ENCODE results near the gene HCST.
"Not testable (repeated sequence)": the region's sequence is repeated elsewhere in the genome, so short reads cannot be mapped to it uniquely, and the experiment has no call there.

HCST gene

GRCh38 chr19:35879770-35880317, 22.5 kb upstream of the HCST start:
- H3K4me1 ChIP-seq (ENCODE audit: control insufficient read depth, insufficient read depth, low read length): no peaks in the 10 kb centered on the region
- WGBS, 2 experiments: 3% methylated on average over 28 of the region's 28 CpGs
- no peak overlapping the region for H3K27ac ChIP-seq (ENCODE audit: insufficient read depth, low read depth, low read length, poor library complexity, severe bottlenecking)

GRCh38 chr19:35882114-35882832, 20.1 kb upstream of the HCST start:
- 40 to 41% methylated on average over 7 to 8 of the region's 8 CpGs for WGBS, 2 experiments
- Histone ChIP-seq H3K27ac (ENCODE audit: insufficient read depth, low read depth, low read length, poor library complexity, severe bottlenecking) (no peak overlapping the region), H3K4me1 (ENCODE audit: control insufficient read depth, insufficient read depth, low read length) (no peaks in the 10 kb centered on the region), H3K4me3 (ENCODE audit: insufficient read depth, low read depth, low read length) (no peak overlapping the region), H3K27me3 (ENCODE audit: control insufficient read depth, insufficient read depth, low read length, poor library complexity, severe bottlenecking) (peaks cover 5% of the 10 kb centered on the region), H3K36me3 (ENCODE audit: control insufficient read depth, insufficient read depth, low read length) (peaks cover 2% of the 10 kb centered on the region), H3K9me3 (ENCODE audit: control insufficient read depth, low read length) (no peaks in the 10 kb centered on the region)

More at GRCh38 chr19:35879770-35880317, 22.5 kb upstream of the HCST start:
- Histone ChIP-seq H3K36me3 (ENCODE audit: control insufficient read depth, insufficient read depth, low read length) (peaks cover 9% of the 10 kb centered on the region), H3K27me3 (ENCODE audit: control insufficient read depth, insufficient read depth, low read length, poor library complexity, severe bottlenecking) (peaks cover 5% of the 10 kb centered on the region), H3K4me3 (ENCODE audit: insufficient read depth, low read depth, low read length) (no peak overlapping the region), H3K9me3 (ENCODE audit: control insufficient read depth, low read length) (no peaks in the 10 kb centered on the region)

- Histone ChIP-seq H3K4me3 (ENCODE audit: insufficient read depth, low read depth, low read length) (no peak overlapping the region), H3K9me3 (ENCODE audit: control insufficient read depth, low read length) (no peaks in the 10 kb centered on the region), H3K36me3 (ENCODE audit: control insufficient read depth, insufficient read depth, low read length) (peaks cover 4% of the 10 kb centered on the region), H3K4me1 (ENCODE audit: control insufficient read depth, insufficient read depth, low read length) (no peaks in the 10 kb centered on the region), H3K27ac (ENCODE audit: insufficient read depth, low read depth, low read length, poor library complexity, severe bottlenecking) (no peak overlapping the region), H3K27me3 (ENCODE audit: control insufficient read depth, insufficient read depth, low read length, poor library complexity, severe bottlenecking) (peaks cover 3% of the 10 kb centered on the region)
- 75 to 84% methylated on average over 2 of the region's 2 CpGs for WGBS, 2 experiments
Measured at GRCh38 chr19:35883882-35884281, 18.4 kb upstream of the HCST start.

GRCh38 chr19:35885225-35885738, 17.0 kb upstream of the HCST start:
- no peaks in the 10 kb centered on the region for H3K27me3 ChIP-seq (ENCODE audit: control insufficient read depth, insufficient read depth, low read length, poor library complexity, severe bottlenecking)
- no peak overlapping the region for H3K4me3 ChIP-seq (ENCODE audit: insufficient read depth, low read depth, low read length)
- no peaks in the 10 kb centered on the region for H3K4me1 ChIP-seq (ENCODE audit: control insufficient read depth, insufficient read depth, low read length)
- H3K27ac ChIP-seq (ENCODE audit: insufficient read depth, low read depth, low read length, poor library complexity, severe bottlenecking): no peak overlapping the region
- WGBS, 2 experiments: 89 to 94% methylated on average over 6 of the region's 6 CpGs
- H3K9me3 ChIP-seq (ENCODE audit: control insufficient read depth, low read length): no peaks in the 10 kb centered on the region
- H3K36me3 ChIP-seq (ENCODE audit: control insufficient read depth, insufficient read depth, low read length): peaks cover 13% of the 10 kb centered on the region

GRCh38 chr19:35885904-35886303, 16.4 kb upstream of the HCST start:
- H3K9me3 ChIP-seq (ENCODE audit: control insufficient read depth, low read length): no peaks in the 10 kb centered on the region
- no peak overlapping the region for H3K27ac ChIP-seq (ENCODE audit: insufficient read depth, low read depth, low read length, poor library complexity, severe bottlenecking)
- no peaks in the 10 kb centered on the region for H3K27me3 ChIP-seq (ENCODE audit: control insufficient read depth, insufficient read depth, low read length, poor library complexity, severe bottlenecking)
- WGBS, 2 experiments: 96% methylated on average over 7 of the region's 8 CpGs
- no peak overlapping the region for H3K4me3 ChIP-seq (ENCODE audit: insufficient read depth, low read depth, low read length)
- H3K4me1 ChIP-seq (ENCODE audit: control insufficient read depth, insufficient read depth, low read length): no peaks in the 10 kb centered on the region
- H3K36me3 ChIP-seq (ENCODE audit: control insufficient read depth, insufficient read depth, low read length): peaks cover 13% of the 10 kb centered on the region

- H3K27ac ChIP-seq (ENCODE audit: insufficient read depth, low read depth, low read length, poor library complexity, severe bottlenecking): no peak overlapping the region
- no peaks in the 10 kb centered on the region for H3K9me3 ChIP-seq (ENCODE audit: control insufficient read depth, low read length)
- WGBS, 2 experiments: 94 to 96% methylated on average over 5 of the region's 5 CpGs
- no peak overlapping the region for H3K4me3 ChIP-seq (ENCODE audit: insufficient read depth, low read depth, low read length)
- H3K36me3 ChIP-seq (ENCODE audit: control insufficient read depth, insufficient read depth, low read length): peaks cover 13% of the 10 kb centered on the region
- H3K4me1 ChIP-seq (ENCODE audit: control insufficient read depth, insufficient read depth, low read length): no peaks in the 10 kb centered on the region
- no peaks in the 10 kb centered on the region for H3K27me3 ChIP-seq (ENCODE audit: control insufficient read depth, insufficient read depth, low read length, poor library complexity, severe bottlenecking)
Measured at GRCh38 chr19:35887197-35887596, 15.1 kb upstream of the HCST start.

- no peak overlapping the region for H3K4me3 ChIP-seq (ENCODE audit: insufficient read depth, low read depth, low read length)
- no peaks in the 10 kb centered on the region for H3K4me1 ChIP-seq (ENCODE audit: control insufficient read depth, insufficient read depth, low read length)
- H3K27ac ChIP-seq (ENCODE audit: insufficient read depth, low read depth, low read length, poor library complexity, severe bottlenecking): no peak overlapping the region
- H3K9me3 ChIP-seq (ENCODE audit: control insufficient read depth, low read length): no peaks in the 10 kb centered on the region
- H3K36me3 ChIP-seq (ENCODE audit: control insufficient read depth, insufficient read depth, low read length): peaks cover 13% of the 10 kb centered on the region
- WGBS, 2 experiments: 95% methylated on average over 9 of the region's 9 CpGs
- H3K27me3 ChIP-seq (ENCODE audit: control insufficient read depth, insufficient read depth, low read length, poor library complexity, severe bottlenecking): no peaks in the 10 kb centered on the region
Measured at GRCh38 chr19:35888398-35888797, 13.9 kb upstream of the HCST start.

GRCh38 chr19:35889370-35890112, 12.8 kb upstream of the HCST start:
- no peak overlapping the region for H3K27ac ChIP-seq (ENCODE audit: insufficient read depth, low read depth, low read length, poor library complexity, severe bottlenecking)
- WGBS, 2 experiments: 94 to 95% methylated on average over 18 of the region's 18 CpGs
- H3K4me1 ChIP-seq (ENCODE audit: control insufficient read depth, insufficient read depth, low read length): no peaks in the 10 kb centered on the region
- no peak overlapping the region for H3K4me3 ChIP-seq (ENCODE audit: insufficient read depth, low read depth, low read length)
- peaks cover 13% of the 10 kb centered on the region for H3K36me3 ChIP-seq (ENCODE audit: control insufficient read depth, insufficient read depth, low read length)
- H3K9me3 ChIP-seq (ENCODE audit: control insufficient read depth, low read length): no peaks in the 10 kb centered on the region
- H3K27me3 ChIP-seq (ENCODE audit: control insufficient read depth, insufficient read depth, low read length, poor library complexity, severe bottlenecking): no peaks in the 10 kb centered on the region

- H3K27me3 ChIP-seq (ENCODE audit: control insufficient read depth, insufficient read depth, low read length, poor library complexity, severe bottlenecking): no peaks in the 10 kb centered on the region
- H3K9me3 ChIP-seq (ENCODE audit: control insufficient read depth, low read length): no peaks in the 10 kb centered on the region
- 92 to 94% methylated on average over 13 of the region's 13 CpGs for WGBS, 2 experiments
- no peak overlapping the region for H3K4me3 ChIP-seq (ENCODE audit: insufficient read depth, low read depth, low read length)
- H3K27ac ChIP-seq (ENCODE audit: insufficient read depth, low read depth, low read length, poor library complexity, severe bottlenecking): no peak overlapping the region
- H3K36me3 ChIP-seq (ENCODE audit: control insufficient read depth, insufficient read depth, low read length): peaks cover 13% of the 10 kb centered on the region
- H3K4me1 ChIP-seq (ENCODE audit: control insufficient read depth, insufficient read depth, low read length): no peaks in the 10 kb centered on the region
Measured at GRCh38 chr19:35890113-35890650, 12.1 kb upstream of the HCST start.

GRCh38 chr19:35891819-35892218, 10.5 kb upstream of the HCST start:
- H3K27me3 ChIP-seq (ENCODE audit: control insufficient read depth, insufficient read depth, low read length, poor library complexity, severe bottlenecking); H3K4me3 ChIP-seq (ENCODE audit: insufficient read depth, low read depth, low read length); H3K4me1 ChIP-seq (ENCODE audit: control insufficient read depth, insufficient read depth, low read length); H3K9me3 ChIP-seq (ENCODE audit: control insufficient read depth, low read length); H3K27ac ChIP-seq (ENCODE audit: insufficient read depth, low read depth, low read length, poor library complexity, severe bottlenecking): not testable (repeated sequence)
- peaks cover 13% of the 10 kb centered on the region for H3K36me3 ChIP-seq (ENCODE audit: control insufficient read depth, insufficient read depth, low read length)
- WGBS, 2 experiments: 90 to 92% methylated on average over 3 of the region's 3 CpGs

All from ectodermal cell (in vitro differentiated cells).